AG04450 (cell line): ENCODE results near the gene PTPRT. TPM values are rescaled to one million over a fixed set of nuclear protein-coding genes. Genes with fewer than 3 reads are reported as not detected.

Source experiments
- CTCF ChIA-PET: fragments of 300-600, 350-600 bp; formaldehyde crosslinking; extraction: SDS; loops from one replicate; lab custom pipeline; 2022; ENCODE audit warnings: antibody characterized with exemption, inconsistent platforms; lab: Charles Lee
- POLR2A ChIA-PET: fragments of 350-600 bp; formaldehyde crosslinking; extraction: SDS; loops from one replicate; lab custom pipeline; 2021; ENCODE audit warnings: antibody characterized with exemption, inconsistent platforms; lab: Yijun Ruan, JAX
- DNase-seq: peaks from one replicate; pipeline ENCODE4 v3.0.0-alpha.2; 2011; ENCODE audit warnings: low read depth, low spot score
- H3K27ac ChIP-seq: one replicate; pipeline ENCODE4 v1.5.1; 2012; ENCODE audit warnings: low read depth, low read length, control low read depth
- H3K27me3 ChIP-seq: one replicate; pipeline ENCODE4 v1.6.0; 2012; ENCODE audit warnings: low read length; ENCODE audit not compliant: control insufficient read depth, insufficient read depth
- H3K4me3 ChIP-seq: 2 replicates; pipeline ENCODE4 v1.5.1; 2011; ENCODE audit warnings: mild to moderate bottlenecking, low read depth, low read length, control low read depth
- H3K9me3 ChIP-seq: 2 replicates; pipeline ENCODE4 v1.5.1; 2012; ENCODE audit warnings: low read length; ENCODE audit not compliant: control insufficient read depth, insufficient read depth
- CTCF ChIP-seq: IDR thresholded peaks from 2 replicates; pipeline ENCODE4 v1.5.1; 2011; ENCODE audit warnings: low read depth, low read length, control low read depth, inconsistent platforms
- polyA plus RNA-seq: library from polyadenylated mRNA; depleted of rRNA; stranded (reverse); fragments of >200 nt; gene quantifications from 2 replicates; pipeline ENCODE4 v1.2.3, GENCODE V29; 2011

Gene PTPRT
- polyA plus RNA-seq, 1 experiment: not detected

- H3K4me3 ChIP-seq: no peak overlapping the region
Measured at GRCh38 chr20:42510686-42511085, 679.0 kb downstream of the PTPRT start.

GRCh38 chr20:42507874-42508273 lies 681.8 kb downstream of the PTPRT start:
- ChIA-PET POLR2A (no interaction called here), CTCF (no interaction called here)
- H3K4me3 ChIP-seq: no peak overlapping the region
- H3K27me3 ChIP-seq: no peaks in the 10 kb centered on the region
- TF ChIP-seq CTCF: no peak
- no peak for DNase-seq
- H3K27ac ChIP-seq: no peak overlapping the region
- H3K9me3 ChIP-seq: no peaks in the 10 kb centered on the region

More at GRCh38 chr20:42510686-42511085, 679.0 kb downstream of the PTPRT start:
- CTCF ChIA-PET: no interaction called here
- POLR2A ChIA-PET: no interaction called here
- no peak overlapping the region for H3K27ac ChIP-seq
- no peak for DNase-seq
- H3K27me3 ChIP-seq: no peaks in the 10 kb centered on the region
- TF ChIP-seq CTCF: no peak
- H3K9me3 ChIP-seq: no peaks in the 10 kb centered on the region

GRCh38 chr20:42506397-42506796 lies 683.3 kb downstream of the PTPRT start:
- CTCF ChIA-PET: no interaction called here
- Histone ChIP-seq H3K27ac (no peak overlapping the region), H3K27me3 (no peaks in the 10 kb centered on the region), H3K4me3 (no peak overlapping the region), H3K9me3 (no peaks in the 10 kb centered on the region)
- POLR2A ChIA-PET: no interaction called here
- no peak for TF ChIP-seq CTCF
- DNase-seq: no peak

- Histone ChIP-seq H3K9me3 (no peaks in the 10 kb centered on the region), H3K4me3 (no peak overlapping the region), H3K27ac (no peak overlapping the region), H3K27me3 (no peaks in the 10 kb centered on the region)
- TF ChIP-seq CTCF: no peak
- DNase-seq: no peak
- POLR2A ChIA-PET: no interaction called here
- CTCF ChIA-PET: no interaction called here
Measured at GRCh38 chr20:42502591-42502990, 687.1 kb downstream of the PTPRT start.

GRCh38 chr20:42496595-42496994 lies 693.1 kb downstream of the PTPRT start:
- Histone ChIP-seq H3K9me3 (peaks cover 3% of the 10 kb centered on the region; the same call in 1 of the 2 replicates), H3K4me3 (no peak overlapping the region), H3K27me3 (no peaks in the 10 kb centered on the region), H3K27ac (no peak overlapping the region)
- TF ChIP-seq CTCF: no peak
- ChIA-PET CTCF (no interaction called here), POLR2A (no interaction called here)
- no peak for DNase-seq
